ENCODE data around the gene ANKRD13A.
"Not testable (repeated sequence)": the region's sequence is repeated elsewhere in the genome, so short reads cannot be mapped to it uniquely, and the experiment has no call there.

ANKRD13A gene

DNA sequence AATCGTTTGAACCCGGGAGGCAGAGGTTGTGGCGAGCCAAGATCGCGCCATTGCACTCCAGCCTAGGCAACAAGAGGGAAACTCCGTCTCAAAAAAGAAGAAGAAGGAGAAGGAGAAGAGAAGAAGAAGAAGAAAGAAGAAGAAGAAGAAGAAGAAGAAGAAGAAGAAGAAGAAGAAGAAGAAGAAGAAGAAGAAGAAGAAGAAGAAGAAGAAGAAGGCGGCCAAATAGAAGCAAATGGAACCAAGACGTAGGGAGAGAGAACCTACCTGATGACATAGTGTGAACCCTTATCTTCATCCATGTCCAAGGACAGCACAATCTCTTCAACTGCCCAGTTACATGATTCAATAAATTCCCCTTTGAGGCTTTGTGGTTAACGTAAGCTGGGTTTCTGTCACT, 68.9 kb downstream of the ANKRD13A start:
- H3K4me1 Mint-ChIP-seq (ENCODE audit: low read depth): peaks cover 24% of the 10 kb centered on the region
- H3K36me3 Mint-ChIP-seq (ENCODE audit: low read depth); H3K9me3 Mint-ChIP-seq; H3K27me3 Mint-ChIP-seq; H3K4me3 Mint-ChIP-seq: not testable (repeated sequence)
- H3K27ac Mint-ChIP-seq: peak overlapping the region; percentile 21

DNA sequence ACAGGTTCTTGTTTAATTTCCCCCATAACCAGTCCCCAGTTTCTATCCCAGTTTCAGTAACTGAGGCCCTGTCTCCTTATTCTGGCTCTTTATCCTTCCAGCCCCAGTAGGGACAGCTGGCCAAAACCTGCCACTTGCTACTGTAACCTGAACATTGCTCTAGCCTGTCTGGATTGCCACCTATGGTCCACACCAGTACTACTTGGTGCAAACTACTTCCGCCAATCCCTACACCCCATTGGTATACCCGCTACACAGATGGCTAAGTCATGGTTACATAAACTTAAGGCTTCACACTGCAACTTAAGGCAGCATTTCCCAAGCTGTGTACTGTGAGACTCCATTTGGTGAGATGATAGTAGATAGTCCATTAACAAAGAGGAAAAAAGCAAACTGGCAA, 69.4 kb downstream of the ANKRD13A start:
- H3K36me3 Mint-ChIP-seq (ENCODE audit: low read depth): peaks cover 4% of the 10 kb centered on the region
- H3K4me1 Mint-ChIP-seq (ENCODE audit: low read depth): peaks cover 29% of the 10 kb centered on the region
- H3K27ac Mint-ChIP-seq: no peak overlapping the region
- H3K9me3 Mint-ChIP-seq: no peaks in the 10 kb centered on the region
- no peaks in the 10 kb centered on the region for H3K27me3 Mint-ChIP-seq
- H3K4me3 Mint-ChIP-seq: no peak overlapping the region

DNA sequence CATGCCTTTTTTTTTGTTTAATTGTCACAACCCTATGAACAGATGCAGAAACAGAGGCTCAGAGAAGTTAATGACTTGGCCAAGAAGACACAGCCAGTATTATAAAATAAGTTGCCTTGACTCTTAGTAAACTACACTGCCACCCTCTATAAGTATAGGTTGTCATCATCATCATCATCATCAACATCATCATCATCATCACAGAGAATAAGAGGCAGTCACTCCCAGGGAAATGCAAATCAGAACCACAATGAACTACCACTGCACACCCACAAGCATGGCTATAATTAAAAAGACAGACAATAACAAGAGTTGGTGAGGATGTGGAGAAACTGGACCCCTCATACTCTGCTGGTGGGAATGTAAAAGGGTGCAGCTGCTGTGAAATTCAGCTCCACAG, 72.3 kb downstream of the ANKRD13A start:
- Mint-ChIP-seq H3K36me3 (ENCODE audit: low read depth) (peaks cover 4% of the 10 kb centered on the region), H3K4me3 (no peak overlapping the region), H3K4me1 (ENCODE audit: low read depth) (peaks cover 32% of the 10 kb centered on the region), H3K27ac (no peak overlapping the region), H3K27me3 (no peaks in the 10 kb centered on the region), H3K9me3 (no peaks in the 10 kb centered on the region)

DNA sequence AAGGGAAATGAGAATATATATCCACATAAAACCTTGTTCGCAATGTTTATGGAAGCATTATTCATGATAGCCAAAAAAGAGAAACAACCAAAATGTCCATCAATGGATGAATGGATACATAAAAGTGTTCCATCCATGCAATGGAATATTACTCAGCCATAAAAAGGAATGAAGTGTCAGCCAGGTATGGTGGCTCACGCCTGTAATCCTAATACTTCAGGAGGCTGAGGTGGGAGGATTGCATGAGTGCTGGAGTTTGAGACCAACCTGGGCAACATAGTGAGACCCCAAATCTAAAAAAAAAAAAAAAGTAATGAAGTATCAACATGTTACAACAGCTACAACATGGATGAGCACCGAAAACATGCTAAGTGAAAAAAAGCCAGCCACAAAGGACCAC, 72.7 kb downstream of the ANKRD13A start:
- no peak overlapping the region for H3K27ac Mint-ChIP-seq
- no peaks in the 10 kb centered on the region for H3K9me3 Mint-ChIP-seq
- no peaks in the 10 kb centered on the region for H3K27me3 Mint-ChIP-seq
- peaks cover 4% of the 10 kb centered on the region for H3K36me3 Mint-ChIP-seq (ENCODE audit: low read depth)
- peaks cover 32% of the 10 kb centered on the region for H3K4me1 Mint-ChIP-seq (ENCODE audit: low read depth)
- peak overlapping the region; percentile 21 for H3K4me3 Mint-ChIP-seq

DNA sequence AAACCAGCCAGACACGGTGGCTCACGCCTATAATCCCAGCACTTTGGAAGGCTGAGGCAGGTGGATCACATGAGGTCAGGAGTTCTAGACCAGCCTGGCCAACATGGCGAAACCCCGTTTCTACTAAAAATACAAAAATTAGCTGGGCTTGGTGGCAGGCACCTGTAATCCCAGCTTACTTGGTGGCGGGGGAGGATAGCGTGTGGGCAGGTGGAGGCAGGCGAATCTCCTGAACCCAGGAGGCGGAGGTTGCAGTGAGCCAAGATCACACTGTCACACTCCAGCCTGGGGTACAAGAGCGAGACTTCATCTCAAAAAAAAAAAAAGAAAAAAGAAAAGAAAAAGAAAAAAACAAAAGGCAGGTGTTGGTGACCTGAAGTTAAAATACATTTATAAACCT, 73.4 kb downstream of the ANKRD13A start:
- H3K27ac Mint-ChIP-seq; H3K36me3 Mint-ChIP-seq (ENCODE audit: low read depth); H3K9me3 Mint-ChIP-seq; H3K27me3 Mint-ChIP-seq: not testable (repeated sequence)
- H3K4me3 Mint-ChIP-seq: peak overlapping the region; percentile 81
- peaks cover 32% of the 10 kb centered on the region for H3K4me1 Mint-ChIP-seq (ENCODE audit: low read depth)

DNA sequence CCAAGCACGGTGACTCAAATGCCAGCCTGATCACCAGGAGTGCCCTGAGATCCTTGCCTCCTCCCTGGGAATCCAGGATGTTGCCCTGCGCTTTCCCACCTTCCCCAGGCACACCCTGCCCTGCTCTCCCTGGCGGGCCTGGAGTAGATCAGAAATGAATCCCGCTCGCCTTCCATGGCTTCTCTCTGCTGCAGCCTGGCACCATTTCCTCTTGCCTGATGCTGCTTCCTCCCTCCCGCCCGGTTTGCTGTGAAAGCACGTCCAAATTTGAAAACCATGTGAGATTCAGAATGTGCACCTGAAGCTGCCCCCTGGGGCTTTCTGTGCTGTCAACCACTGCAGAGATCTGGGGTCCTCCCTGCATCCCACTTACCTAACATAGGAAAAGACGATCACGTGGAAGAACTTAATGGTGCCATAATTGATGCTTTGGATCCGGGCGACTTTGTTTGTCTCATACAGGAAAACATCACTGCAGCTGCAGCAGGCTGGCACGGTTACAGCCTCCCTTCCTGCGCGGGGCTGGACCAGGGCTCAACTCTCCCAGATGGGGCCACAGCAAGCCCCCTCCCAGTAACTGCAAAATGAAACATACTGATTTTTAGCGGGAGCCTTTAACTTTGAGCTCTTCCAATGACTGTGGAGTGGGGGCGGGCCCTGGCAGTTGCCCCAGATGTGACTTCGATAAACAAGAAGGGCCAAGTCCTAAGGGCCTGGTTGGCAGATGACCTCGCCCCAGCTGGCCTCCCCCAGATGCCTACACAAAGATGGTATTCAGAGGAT, 74.0 kb downstream of the ANKRD13A start:
- Mint-ChIP-seq H3K27ac (peak overlapping the region; percentile 84), H3K36me3 (ENCODE audit: low read depth) (peaks cover 4% of the 10 kb centered on the region), H3K27me3 (no peaks in the 10 kb centered on the region), H3K4me1 (ENCODE audit: low read depth) (peaks cover 37% of the 10 kb centered on the region), H3K4me3 (peak overlapping the region; percentile 81), H3K9me3 (no peaks in the 10 kb centered on the region)

DNA sequence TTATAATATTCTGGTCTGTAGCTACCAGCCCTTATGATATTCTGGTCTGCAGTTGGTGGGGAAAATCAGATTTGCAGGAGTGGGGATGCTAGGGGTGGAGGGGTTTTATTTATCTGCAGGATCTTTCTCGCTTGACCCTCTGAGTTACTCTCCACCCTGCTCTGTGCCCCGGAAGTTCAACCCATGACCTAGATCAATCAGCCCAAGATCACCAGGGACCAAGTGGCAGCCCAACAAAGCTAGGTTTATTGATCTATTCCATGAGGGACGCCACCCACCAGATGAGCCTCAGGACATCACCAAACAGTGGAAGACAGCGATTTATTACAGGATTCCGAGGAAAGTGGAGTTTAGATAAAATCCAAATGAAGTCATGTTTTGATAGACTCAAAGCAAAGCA, 74.9 kb downstream of the ANKRD13A start:
- peaks cover 45% of the 10 kb centered on the region for H3K4me1 Mint-ChIP-seq (ENCODE audit: low read depth)
- H3K9me3 Mint-ChIP-seq: no peaks in the 10 kb centered on the region
- H3K27me3 Mint-ChIP-seq: no peaks in the 10 kb centered on the region
- peaks cover 6% of the 10 kb centered on the region for H3K36me3 Mint-ChIP-seq (ENCODE audit: low read depth)
- H3K4me3 Mint-ChIP-seq: no peak overlapping the region
- H3K27ac Mint-ChIP-seq: no peak overlapping the region

DNA sequence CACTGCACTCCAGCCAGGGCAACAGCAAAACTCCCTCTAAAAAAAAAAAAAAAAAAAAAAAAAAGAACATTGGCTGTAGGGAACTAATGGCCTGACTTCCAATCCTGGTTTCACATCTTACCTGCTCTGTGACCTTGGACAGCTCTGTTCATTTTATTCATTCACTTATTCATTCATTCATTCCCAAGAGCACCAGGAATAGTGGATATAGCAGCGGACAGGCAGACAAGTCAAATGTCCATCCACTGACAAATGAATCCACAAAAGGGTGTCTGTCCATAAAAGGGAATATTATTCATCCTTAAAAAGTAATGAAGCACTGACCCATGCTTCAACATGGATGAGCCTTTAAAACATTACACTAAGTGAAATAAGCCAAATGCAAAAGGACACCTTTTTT, 76.7 kb downstream of the ANKRD13A start:
- H3K36me3 Mint-ChIP-seq (ENCODE audit: low read depth): peaks cover 14% of the 10 kb centered on the region
- no peak overlapping the region for H3K4me3 Mint-ChIP-seq
- H3K27me3 Mint-ChIP-seq: no peaks in the 10 kb centered on the region
- H3K9me3 Mint-ChIP-seq: peaks cover 4% of the 10 kb centered on the region
- peaks cover 60% of the 10 kb centered on the region for H3K4me1 Mint-ChIP-seq (ENCODE audit: low read depth)
- H3K27ac Mint-ChIP-seq: no peak overlapping the region

DNA sequence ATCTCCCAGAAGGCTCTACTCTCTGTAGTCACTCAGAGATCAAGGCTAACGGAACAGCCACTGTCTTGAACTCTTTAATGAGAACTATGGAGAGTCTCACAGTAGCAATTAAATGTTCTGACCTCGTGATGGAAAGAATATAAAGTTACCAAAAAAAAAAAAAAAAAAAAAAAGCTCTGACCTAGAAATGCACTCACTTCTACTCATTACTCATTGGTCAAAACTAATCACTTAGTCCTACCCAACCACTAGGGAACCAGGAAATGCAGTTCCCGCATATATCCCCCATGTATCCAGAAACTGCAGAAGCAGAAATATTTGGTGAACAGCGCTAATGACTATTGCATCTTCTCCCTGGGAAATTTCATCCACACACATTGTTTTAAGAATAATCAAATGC, 78.6 kb downstream of the ANKRD13A start:
- H3K4me1 Mint-ChIP-seq (ENCODE audit: low read depth): peaks cover 45% of the 10 kb centered on the region
- H3K27me3 Mint-ChIP-seq: no peaks in the 10 kb centered on the region
- no peak overlapping the region for H3K27ac Mint-ChIP-seq
- no peak overlapping the region for H3K4me3 Mint-ChIP-seq
- peaks cover 4% of the 10 kb centered on the region for H3K9me3 Mint-ChIP-seq
- peaks cover 10% of the 10 kb centered on the region for H3K36me3 Mint-ChIP-seq (ENCODE audit: low read depth)

DNA sequence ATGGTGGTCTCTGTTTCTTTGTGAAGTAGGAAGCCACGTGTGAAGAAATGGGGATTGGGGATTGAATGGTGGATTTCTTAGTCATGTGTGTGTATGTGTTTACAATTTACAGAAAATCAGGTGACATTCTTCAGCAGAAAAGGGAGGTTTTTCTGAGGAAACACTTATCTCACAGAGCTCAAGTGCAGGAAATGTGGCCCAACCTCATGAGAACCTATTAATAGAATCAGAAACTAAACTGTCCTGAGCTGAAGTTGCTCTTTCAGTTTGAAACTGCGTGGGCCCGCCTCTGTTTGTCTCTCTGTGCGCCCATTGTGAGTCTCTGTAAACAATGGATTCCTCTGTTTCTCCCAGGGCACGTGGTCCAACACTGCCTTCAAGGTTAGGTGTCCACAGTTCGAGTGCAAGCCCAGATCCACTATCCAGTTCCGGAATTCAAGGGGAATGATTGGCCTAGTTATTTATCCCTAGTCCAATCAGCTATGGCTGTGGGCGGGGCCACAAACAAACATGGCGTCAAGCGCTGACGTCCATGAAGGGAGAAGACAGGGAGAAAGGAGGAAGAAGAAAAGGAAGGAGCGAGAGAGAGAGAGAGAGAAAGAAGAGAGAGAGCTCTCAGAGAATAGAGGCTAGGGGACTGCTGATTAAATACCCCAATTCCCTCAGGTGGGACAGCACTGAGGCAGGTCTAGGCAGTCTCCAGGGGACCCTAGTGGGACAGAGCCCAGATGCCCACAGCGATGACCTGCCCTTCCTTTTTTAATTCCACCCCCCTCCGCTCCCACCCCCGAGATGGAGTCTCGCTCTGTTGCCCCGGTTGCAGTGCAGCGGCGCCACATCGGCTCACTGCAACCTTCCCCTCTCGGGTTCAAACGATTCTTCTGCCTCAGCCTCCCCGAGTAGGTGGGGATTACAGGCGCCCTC, 80.5 kb downstream of the ANKRD13A start:
- peak overlapping the region; percentile 95 for H3K27ac Mint-ChIP-seq
- H3K4me1 Mint-ChIP-seq (ENCODE audit: low read depth): peaks cover 27% of the 10 kb centered on the region
- H3K36me3 Mint-ChIP-seq (ENCODE audit: low read depth): peaks cover 10% of the 10 kb centered on the region
- peaks cover 4% of the 10 kb centered on the region for H3K9me3 Mint-ChIP-seq
- no peaks in the 10 kb centered on the region for H3K27me3 Mint-ChIP-seq
- peak overlapping the region; percentile 76 for H3K4me3 Mint-ChIP-seq

DNA sequence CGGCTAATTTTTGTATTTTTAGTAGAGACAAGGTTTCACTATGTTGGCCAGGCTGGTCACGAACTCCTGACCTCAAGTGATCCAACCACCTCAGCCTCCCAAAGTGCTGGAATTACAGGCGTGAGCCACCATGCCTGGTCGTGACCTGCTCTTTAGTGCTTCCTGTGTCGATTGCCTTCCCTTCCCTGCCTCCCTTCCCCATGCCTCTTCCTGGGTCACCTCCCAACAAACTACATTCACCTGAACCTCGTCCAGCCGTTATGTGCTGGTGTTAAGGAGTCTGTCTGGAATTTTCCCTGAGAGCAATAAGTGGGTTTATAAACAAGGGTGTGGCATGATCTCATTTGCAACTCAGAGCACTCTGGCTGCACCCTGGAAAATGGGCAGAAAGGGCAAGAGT, 81.2 kb downstream of the ANKRD13A start:
- no peaks in the 10 kb centered on the region for H3K27me3 Mint-ChIP-seq
- H3K36me3 Mint-ChIP-seq (ENCODE audit: low read depth): peaks cover 10% of the 10 kb centered on the region
- peaks cover 27% of the 10 kb centered on the region for H3K4me1 Mint-ChIP-seq (ENCODE audit: low read depth)
- H3K4me3 Mint-ChIP-seq: peak overlapping the region; percentile 4
- H3K27ac Mint-ChIP-seq: peak overlapping the region; percentile 15
- peaks cover 4% of the 10 kb centered on the region for H3K9me3 Mint-ChIP-seq

DNA sequence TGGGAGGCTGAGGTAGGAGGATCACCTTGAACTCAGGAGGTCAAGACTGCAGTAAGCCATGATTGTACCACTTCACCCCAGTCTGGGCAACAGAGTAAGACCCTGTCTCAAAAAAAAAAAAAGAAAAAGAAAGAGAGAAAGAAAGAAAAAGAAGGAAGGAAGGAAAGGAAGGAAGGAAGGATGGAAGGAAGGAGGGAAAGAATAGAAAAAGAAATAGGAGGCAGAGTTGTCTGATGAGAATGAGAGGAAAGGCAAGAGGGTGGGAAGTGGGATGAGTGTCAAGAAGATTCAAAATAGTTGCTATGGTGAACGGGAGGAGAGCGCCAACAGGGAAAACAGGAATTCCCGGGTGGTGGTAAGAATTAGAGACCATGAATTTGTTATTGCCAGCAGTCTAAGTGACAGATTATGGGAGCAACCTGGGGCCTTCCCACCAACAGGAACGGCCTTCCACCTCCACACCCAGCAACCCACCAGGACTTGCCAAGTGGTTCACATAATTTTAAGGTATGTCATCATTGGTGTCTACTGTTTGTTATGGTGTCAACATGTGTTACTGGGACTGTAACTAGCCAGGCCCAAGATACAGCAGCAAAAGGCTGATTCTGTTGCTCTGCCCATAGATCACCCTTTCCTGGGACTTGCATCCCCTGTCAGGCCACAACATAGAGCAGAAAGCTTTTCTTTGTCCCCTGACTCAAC, 85.2 kb downstream of the ANKRD13A start:
- Mint-ChIP-seq H3K36me3 (ENCODE audit: low read depth) (peaks cover 5% of the 10 kb centered on the region), H3K27ac (no peak overlapping the region), H3K9me3 (peaks cover 4% of the 10 kb centered on the region), H3K27me3 (no peaks in the 10 kb centered on the region), H3K4me3 (no peak overlapping the region), H3K4me1 (ENCODE audit: low read depth) (peaks cover 11% of the 10 kb centered on the region)

DNA sequence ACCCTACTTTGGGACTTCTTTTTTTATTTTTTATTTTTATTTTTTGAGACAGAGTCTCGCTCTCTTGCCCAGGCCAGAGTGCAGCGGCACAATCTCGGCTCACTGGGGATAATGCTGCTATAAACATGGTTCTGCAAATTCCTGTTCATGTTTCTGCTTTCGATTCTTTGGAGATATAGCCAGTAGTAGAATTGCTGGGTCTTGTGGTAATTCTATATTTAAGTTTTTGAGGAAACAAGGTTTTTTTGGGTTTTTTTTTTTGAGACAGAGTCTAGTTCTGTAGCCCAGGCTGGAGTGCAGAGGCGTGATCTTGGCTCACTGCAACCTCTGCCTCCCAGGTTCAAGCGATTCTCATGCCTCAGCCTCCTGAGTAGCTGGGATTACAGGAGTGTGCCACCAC, 89.0 kb downstream of the ANKRD13A start:
- not testable (repeated sequence) for H3K27me3 Mint-ChIP-seq; H3K4me3 Mint-ChIP-seq; H3K27ac Mint-ChIP-seq; H3K36me3 Mint-ChIP-seq (ENCODE audit: low read depth); H3K4me1 Mint-ChIP-seq (ENCODE audit: low read depth); H3K9me3 Mint-ChIP-seq

DNA sequence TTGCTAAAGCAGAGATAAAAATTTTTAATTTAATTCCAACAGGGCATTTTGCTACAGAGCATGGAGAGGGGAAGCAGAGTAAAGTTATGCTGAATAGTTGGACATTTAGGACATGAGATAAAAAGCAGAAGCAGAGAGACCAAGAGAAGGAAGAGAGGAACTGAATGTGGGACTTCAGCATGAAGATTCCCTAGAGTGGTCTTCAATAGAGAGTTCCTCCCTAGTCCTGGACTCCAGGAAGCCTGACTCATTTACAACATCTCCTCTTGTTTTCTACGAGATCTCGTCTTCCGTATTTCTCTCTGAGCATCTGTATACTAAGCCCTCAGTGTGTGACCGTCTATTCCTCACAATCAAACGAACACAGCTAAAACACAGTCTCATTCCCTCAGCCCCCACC, 89.7 kb downstream of the ANKRD13A start:
- Mint-ChIP-seq H3K9me3 (no peaks in the 10 kb centered on the region), H3K4me1 (ENCODE audit: low read depth) (no peaks in the 10 kb centered on the region), H3K27me3 (peaks cover 9% of the 10 kb centered on the region), H3K36me3 (ENCODE audit: low read depth) (no peaks in the 10 kb centered on the region), H3K4me3 (no peak overlapping the region), H3K27ac (no peak overlapping the region)

Data from stimulated activated naive CD8-positive, alpha-beta T cell treated with anti-CD3 and anti-CD28 coated beads, Interleukin-15, Interleukin-2, amounts not matched to agents 100 ng/mL and 50 ng/mL, for 24 hours (primary cell).